GM21786 (cell line): ENCODE results near the gene ETV6.

ENCODE experiments used
- ATAC-seq: cut with Tn5 transposase; IDR thresholded peaks from one replicate; pipeline ENCODE4 v1.9.1; 2021; ENCODE audit not compliant: unreplicated experiment

The ETV6 gene

GRCh38 chr12:11714626-11715025, 65.2 kb downstream of the ETV6 start:
- ATAC-seq, result no peak

- ATAC-seq, result no peak
Observed at GRCh38 chr12:11715621-11716020, 66.1 kb downstream of the ETV6 start.

- ATAC-seq, result no peak
Observed at GRCh38 chr12:11716794-11717518, 67.5 kb downstream of the ETV6 start.

GRCh38 chr12:11717519-11717961, 68.1 kb downstream of the ETV6 start:
- ATAC-seq, result no peak

GRCh38 chr12:11718105-11718504, 68.6 kb downstream of the ETV6 start:
- ATAC-seq, result no peak

- no peak for ATAC-seq
Observed at GRCh38 chr12:11718768-11719253, 69.3 kb downstream of the ETV6 start.

GRCh38 chr12:11719678-11720099, 70.2 kb downstream of the ETV6 start:
- no peak for ATAC-seq

- no peak for ATAC-seq
Observed at GRCh38 chr12:11722071-11722470, 72.6 kb downstream of the ETV6 start.

- no peak for ATAC-seq
Observed at GRCh38 chr12:11722578-11723138, 73.2 kb downstream of the ETV6 start.

GRCh38 chr12:11723993-11724392, 74.5 kb downstream of the ETV6 start:
- ATAC-seq, result no peak

GRCh38 chr12:11724888-11725311, 75.4 kb downstream of the ETV6 start:
- ATAC-seq, result no peak

GRCh38 chr12:11725686-11726085, 76.2 kb downstream of the ETV6 start:
- ATAC-seq, result no peak

- ATAC-seq, result no peak
Observed at GRCh38 chr12:11726659-11727058, 77.2 kb downstream of the ETV6 start.

- ATAC-seq, result no peak
Observed at GRCh38 chr12:11727133-11727664, 77.7 kb downstream of the ETV6 start.

GRCh38 chr12:11728154-11728755, 78.8 kb downstream of the ETV6 start:
- ATAC-seq, result no peak

GRCh38 chr12:11729008-11729407, 79.5 kb downstream of the ETV6 start:
- no peak for ATAC-seq

GRCh38 chr12:11729439-11730150, 80.1 kb downstream of the ETV6 start:
- ATAC-seq, result no peak

- ATAC-seq, result peak; percentile 29
Observed at GRCh38 chr12:11730299-11731041, 81.0 kb downstream of the ETV6 start.

- no peak for ATAC-seq
Observed at GRCh38 chr12:11731042-11731357, 81.5 kb downstream of the ETV6 start.

- no peak for ATAC-seq
Observed at GRCh38 chr12:11731455-11731854, 82.0 kb downstream of the ETV6 start.

GRCh38 chr12:11732023-11732422, 82.5 kb downstream of the ETV6 start:
- ATAC-seq, result no peak
